ENCODE measurements around the gene MAB21L3. TPM values are rescaled to one million over a fixed set of nuclear protein-coding genes. Genes with fewer than 3 reads are reported as not detected.

MAB21L3 gene
- total RNA-seq, 1 donor, result 0.36 TPM

DNA sequence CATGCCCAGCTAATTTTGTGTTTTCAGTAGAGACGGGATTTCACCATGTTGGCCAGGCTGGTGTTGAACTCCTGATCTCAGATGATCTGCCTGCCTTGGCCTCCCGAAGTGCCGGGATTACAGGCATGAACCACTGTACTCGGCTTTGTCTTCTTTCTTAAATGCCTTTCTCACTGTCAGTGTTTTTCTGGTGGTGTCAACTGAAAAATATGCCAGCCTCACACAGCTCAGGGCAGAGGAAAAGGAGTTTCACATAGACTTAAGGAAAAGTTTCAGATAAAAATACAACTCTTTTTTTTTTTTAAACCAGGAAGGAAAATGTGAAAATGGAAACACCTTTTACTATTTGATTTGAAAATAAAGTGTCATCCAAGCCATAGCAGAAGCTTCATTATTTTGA is 4.6 kb upstream of the MAB21L3 start:
- no peaks in the 10 kb centered on the region for H4K20me1 ChIP-seq (ENCODE audit: insufficient read depth, low read length)
- no peak overlapping the region for H3K4me3 ChIP-seq (ENCODE audit: insufficient read depth, low read length)
- H3K79me2 ChIP-seq (ENCODE audit: insufficient read depth, low read length), result no peaks in the 10 kb centered on the region
- H3K4me2 ChIP-seq (ENCODE audit: insufficient read depth, low read length), result no peak overlapping the region
- H3K36me3 ChIP-seq (ENCODE audit: insufficient read depth, low read length), result no peaks in the 10 kb centered on the region
- H2AFZ ChIP-seq (ENCODE audit: low read length), result no peak overlapping the region
- no peak for DNase-seq (ENCODE audit: insufficient read length, low spot score, missing footprints)
- no peaks in the 10 kb centered on the region for H3K9me3 ChIP-seq (ENCODE audit: low read depth, low read length)
- no peaks in the 10 kb centered on the region for H3K27me3 ChIP-seq (ENCODE audit: insufficient read depth, low read length)
- no peaks in the 10 kb centered on the region for H3K4me1 ChIP-seq (ENCODE audit: insufficient read depth, low read length)
- TF ChIP-seq, protein P1, sequence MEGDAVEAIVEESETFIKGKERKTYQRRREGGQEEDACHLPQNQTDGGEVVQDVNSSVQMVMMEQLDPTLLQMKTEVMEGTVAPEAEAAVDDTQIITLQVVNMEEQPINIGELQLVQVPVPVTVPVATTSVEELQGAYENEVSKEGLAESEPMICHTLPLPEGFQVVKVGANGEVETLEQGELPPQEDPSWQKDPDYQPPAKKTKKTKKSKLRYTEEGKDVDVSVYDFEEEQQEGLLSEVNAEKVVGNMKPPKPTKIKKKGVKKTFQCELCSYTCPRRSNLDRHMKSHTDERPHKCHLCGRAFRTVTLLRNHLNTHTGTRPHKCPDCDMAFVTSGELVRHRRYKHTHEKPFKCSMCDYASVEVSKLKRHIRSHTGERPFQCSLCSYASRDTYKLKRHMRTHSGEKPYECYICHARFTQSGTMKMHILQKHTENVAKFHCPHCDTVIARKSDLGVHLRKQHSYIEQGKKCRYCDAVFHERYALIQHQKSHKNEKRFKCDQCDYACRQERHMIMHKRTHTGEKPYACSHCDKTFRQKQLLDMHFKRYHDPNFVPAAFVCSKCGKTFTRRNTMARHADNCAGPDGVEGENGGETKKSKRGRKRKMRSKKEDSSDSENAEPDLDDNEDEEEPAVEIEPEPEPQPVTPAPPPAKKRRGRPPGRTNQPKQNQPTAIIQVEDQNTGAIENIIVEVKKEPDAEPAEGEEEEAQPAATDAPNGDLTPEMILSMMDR (IDR thresholded peaks at IDR 0.05; ENCODE audit: extremely low read depth, low read depth, low read length), result no peak
- H3K27ac ChIP-seq (ENCODE audit: low read depth, low read length), result no peak overlapping the region

- H3K79me2 ChIP-seq (ENCODE audit: insufficient read depth, low read length), result no peaks in the 10 kb centered on the region
- H3K36me3 ChIP-seq (ENCODE audit: insufficient read depth, low read length), result no peaks in the 10 kb centered on the region
- DNase-seq (ENCODE audit: insufficient read length, low spot score, missing footprints), result no peak
- H3K4me2 ChIP-seq (ENCODE audit: insufficient read depth, low read length), result no peak overlapping the region
- no peak overlapping the region for H3K27ac ChIP-seq (ENCODE audit: low read depth, low read length)
- no peaks in the 10 kb centered on the region for H3K4me1 ChIP-seq (ENCODE audit: insufficient read depth, low read length)
- H3K4me3 ChIP-seq (ENCODE audit: insufficient read depth, low read length), result no peak overlapping the region
- no peak overlapping the region for H2AFZ ChIP-seq (ENCODE audit: low read length)
- H3K27me3 ChIP-seq (ENCODE audit: insufficient read depth, low read length), result no peaks in the 10 kb centered on the region
- H4K20me1 ChIP-seq (ENCODE audit: insufficient read depth, low read length), result no peaks in the 10 kb centered on the region
- no peaks in the 10 kb centered on the region for H3K9me3 ChIP-seq (ENCODE audit: low read depth, low read length)
- TF ChIP-seq, protein P1 (IDR thresholded peaks at IDR 0.05; ENCODE audit: extremely low read depth, low read depth, low read length), result no peak
These were observed 3.8 kb upstream of the MAB21L3 start for GRCh38 chr1:116107371-116107770.

DNA sequence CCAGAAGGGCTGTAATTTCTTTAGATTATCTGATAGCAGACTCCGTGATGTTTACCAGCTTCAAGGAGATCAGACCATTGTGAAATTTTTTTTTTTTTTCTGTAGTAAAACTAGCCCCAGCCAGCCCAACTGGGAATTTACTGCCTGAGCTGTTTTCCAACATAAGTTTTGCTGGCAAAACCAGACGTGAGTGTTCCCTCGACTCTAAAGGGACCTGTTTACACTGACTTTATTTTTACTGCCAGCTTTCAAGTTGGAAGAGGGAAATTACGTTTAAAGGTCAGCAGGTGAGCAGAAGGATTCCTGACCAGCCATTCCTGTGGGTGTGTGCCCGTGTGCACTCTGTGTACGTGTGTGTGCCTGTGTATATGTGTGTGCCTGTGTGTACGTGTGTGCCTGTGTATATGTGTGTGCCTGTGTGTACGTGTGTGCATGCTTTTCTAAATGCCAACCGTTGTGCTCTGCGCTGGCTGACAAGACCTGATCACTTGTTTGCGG is 374 bp downstream of the MAB21L3 start:
- TF ChIP-seq, protein P1 (IDR thresholded peaks at IDR 0.05; ENCODE audit: extremely low read depth, low read depth, low read length), result no peak
- no peaks in the 10 kb centered on the region for H3K9me3 ChIP-seq (ENCODE audit: low read depth, low read length)
- peaks cover 8% of the 10 kb centered on the region for H3K4me1 ChIP-seq (ENCODE audit: insufficient read depth, low read length)
- no peak overlapping the region for H3K27ac ChIP-seq (ENCODE audit: low read depth, low read length)
- no peaks in the 10 kb centered on the region for H4K20me1 ChIP-seq (ENCODE audit: insufficient read depth, low read length)
- no peak for DNase-seq (ENCODE audit: insufficient read length, low spot score, missing footprints)
- H3K36me3 ChIP-seq (ENCODE audit: insufficient read depth, low read length), result no peaks in the 10 kb centered on the region
- H3K27me3 ChIP-seq (ENCODE audit: insufficient read depth, low read length), result no peaks in the 10 kb centered on the region
- H2AFZ ChIP-seq (ENCODE audit: low read length), result peak overlapping the region; percentile 18
- H3K4me3 ChIP-seq (ENCODE audit: insufficient read depth, low read length), result no peak overlapping the region
- no peaks in the 10 kb centered on the region for H3K79me2 ChIP-seq (ENCODE audit: insufficient read depth, low read length)
- H3K4me2 ChIP-seq (ENCODE audit: insufficient read depth, low read length), result no peak overlapping the region

- H3K36me3 ChIP-seq (ENCODE audit: insufficient read depth, low read length), result no peaks in the 10 kb centered on the region
- H3K4me1 ChIP-seq (ENCODE audit: insufficient read depth, low read length), result peaks cover 8% of the 10 kb centered on the region
- no peaks in the 10 kb centered on the region for H3K9me3 ChIP-seq (ENCODE audit: low read depth, low read length)
- no peak for DNase-seq (ENCODE audit: insufficient read length, low spot score, missing footprints)
- H2AFZ ChIP-seq (ENCODE audit: low read length), result no peak overlapping the region
- H3K27me3 ChIP-seq (ENCODE audit: insufficient read depth, low read length), result no peaks in the 10 kb centered on the region
- no peak overlapping the region for H3K4me3 ChIP-seq (ENCODE audit: insufficient read depth, low read length)
- no peaks in the 10 kb centered on the region for H4K20me1 ChIP-seq (ENCODE audit: insufficient read depth, low read length)
- TF ChIP-seq, protein P1 (IDR thresholded peaks at IDR 0.05; ENCODE audit: extremely low read depth, low read depth, low read length), result no peak
- no peaks in the 10 kb centered on the region for H3K79me2 ChIP-seq (ENCODE audit: insufficient read depth, low read length)
- no peak overlapping the region for H3K4me2 ChIP-seq (ENCODE audit: insufficient read depth, low read length)
- no peak overlapping the region for H3K27ac ChIP-seq (ENCODE audit: low read depth, low read length)
These were observed 1.4 kb downstream of the MAB21L3 start for GRCh38 chr1:116112388-116113140.

Data from osteoblast (primary cell).